GM19455 (cell line): Measurements from ENCODE around the gene HS3ST3A1.
"Not testable (repeated sequence)": the region's sequence is repeated elsewhere in the genome, so short reads cannot be mapped to it uniquely, and the experiment has no call there.

ENCODE experiments used
- ATAC-seq: cut with Tn5 transposase; IDR thresholded peaks from one replicate; pipeline ENCODE4 v1.9.1; 2021; ENCODE audit not compliant: unreplicated experiment

The HS3ST3A1 gene

GRCh38 chr17:13498184-13498583 lies 103.5 kb downstream of the HS3ST3A1 start:
- no peak for ATAC-seq

DNA sequence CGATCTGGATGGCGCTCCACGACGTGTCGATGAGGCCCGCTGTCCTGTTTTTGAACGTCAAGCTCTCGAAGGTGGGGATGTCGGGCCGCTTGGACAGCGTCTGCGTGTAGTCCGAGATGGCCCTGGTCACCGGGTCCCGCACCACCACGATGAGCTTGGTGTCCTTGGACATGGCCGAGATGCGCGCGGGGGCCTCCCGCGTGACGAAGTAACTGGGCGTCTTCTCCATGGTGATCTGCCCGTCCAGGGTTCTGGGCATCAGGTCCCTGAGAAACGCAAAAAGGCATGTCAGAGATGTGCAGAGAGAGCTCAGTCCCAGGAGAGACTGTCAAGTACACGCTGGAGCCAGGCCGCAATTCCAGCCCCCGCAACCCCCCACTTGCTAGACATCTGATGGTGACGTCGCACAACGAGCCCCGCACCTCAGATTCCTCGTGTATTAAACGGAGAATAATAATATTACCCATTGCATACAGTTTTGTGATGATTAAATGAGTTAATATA lies 105.1 kb downstream of the HS3ST3A1 start:
- not testable (repeated sequence) for ATAC-seq

DNA sequence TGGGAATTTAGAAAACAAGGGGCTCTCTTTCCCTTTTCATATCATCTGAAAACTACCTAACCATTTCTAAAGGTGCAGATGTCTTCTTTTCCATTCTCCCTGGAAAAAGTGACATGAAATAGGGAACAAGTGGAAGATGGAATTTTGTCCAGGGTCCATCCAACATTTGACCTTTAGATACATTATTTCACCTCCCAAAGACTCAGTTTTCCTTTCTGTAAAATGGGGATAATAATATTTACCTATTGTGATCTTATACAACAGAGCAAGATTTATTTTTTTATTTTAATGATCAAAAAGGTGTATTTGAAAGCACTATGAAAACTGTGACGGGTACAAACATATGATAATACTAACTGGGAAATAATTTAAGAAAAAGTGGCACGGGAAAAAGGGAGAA lies 106.3 kb downstream of the HS3ST3A1 start:
- ATAC-seq = no peak

- no peak for ATAC-seq
Measured at GRCh38 chr17:13492737-13493122, 109.0 kb downstream of the HS3ST3A1 start.

- ATAC-seq = no peak
Measured at GRCh38 chr17:13491916-13492736, 109.6 kb downstream of the HS3ST3A1 start.

DNA sequence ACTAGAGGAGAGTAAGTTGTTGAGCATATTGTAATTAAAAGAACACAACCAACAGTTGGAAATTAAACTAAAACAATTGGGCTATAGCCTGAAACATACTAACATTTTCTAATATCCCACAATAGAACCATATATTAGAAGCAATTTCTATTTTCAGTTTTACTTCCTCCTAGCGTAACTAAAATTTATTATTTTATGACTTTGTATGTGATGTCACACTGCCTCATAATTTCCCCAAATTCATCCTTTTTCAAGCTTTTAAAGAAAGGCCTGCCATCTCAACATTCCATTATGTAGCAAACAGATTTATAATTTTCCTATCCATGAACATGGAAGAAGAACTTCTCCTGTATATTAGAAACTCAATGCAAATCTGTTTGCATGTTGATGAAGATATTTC lies 110.2 kb downstream of the HS3ST3A1 start:
- no peak for ATAC-seq

DNA sequence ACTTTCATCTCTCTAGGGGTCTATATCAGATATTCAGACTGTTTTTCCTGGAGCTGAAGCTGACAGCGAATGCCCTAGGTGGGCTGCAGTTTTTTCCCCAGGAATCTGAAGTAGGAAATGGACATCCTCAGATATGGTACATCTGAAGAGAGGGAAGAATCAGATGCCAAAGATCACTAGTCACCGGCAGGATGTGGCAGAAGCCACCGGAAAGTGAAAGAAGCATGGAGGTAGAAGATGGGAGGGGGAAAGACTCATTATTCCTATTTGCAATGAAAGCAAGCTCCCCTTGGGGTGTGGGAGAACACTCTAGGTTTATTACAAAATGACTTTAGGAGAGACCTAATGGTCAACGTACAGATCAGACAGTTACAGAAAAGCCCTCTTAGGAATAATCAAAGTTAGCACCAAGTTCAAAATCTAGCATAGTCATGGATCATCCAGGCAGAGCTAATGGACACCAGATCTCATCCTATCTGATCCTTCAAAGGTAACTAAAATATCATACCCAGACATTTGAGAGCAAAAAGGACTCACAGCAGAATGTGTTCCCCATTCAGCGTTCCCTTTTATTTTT lies 110.7 kb downstream of the HS3ST3A1 start:
- ATAC-seq = no peak

DNA sequence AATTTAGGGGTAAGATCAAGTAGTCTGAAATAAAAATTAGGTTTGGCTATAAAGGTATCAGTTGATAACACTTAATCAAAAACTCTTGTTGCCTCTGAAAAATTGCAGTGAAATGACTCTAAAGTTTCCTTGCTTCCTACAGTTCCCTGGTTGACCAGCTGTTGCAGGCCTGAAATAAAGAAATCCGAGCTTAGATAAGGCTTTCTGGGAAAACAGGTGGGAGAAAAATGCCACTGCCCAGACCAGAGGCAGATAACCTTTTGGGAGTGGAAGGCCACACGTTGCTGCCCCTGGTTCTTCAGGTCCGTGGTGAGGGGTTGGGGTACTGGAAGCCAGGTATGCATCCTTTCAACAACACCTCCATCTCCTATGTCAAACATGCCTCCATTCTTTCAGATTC lies 111.3 kb downstream of the HS3ST3A1 start:
- no peak for ATAC-seq

- ATAC-seq = no peak
Measured at GRCh38 chr17:13485327-13485726, 116.4 kb downstream of the HS3ST3A1 start.

DNA sequence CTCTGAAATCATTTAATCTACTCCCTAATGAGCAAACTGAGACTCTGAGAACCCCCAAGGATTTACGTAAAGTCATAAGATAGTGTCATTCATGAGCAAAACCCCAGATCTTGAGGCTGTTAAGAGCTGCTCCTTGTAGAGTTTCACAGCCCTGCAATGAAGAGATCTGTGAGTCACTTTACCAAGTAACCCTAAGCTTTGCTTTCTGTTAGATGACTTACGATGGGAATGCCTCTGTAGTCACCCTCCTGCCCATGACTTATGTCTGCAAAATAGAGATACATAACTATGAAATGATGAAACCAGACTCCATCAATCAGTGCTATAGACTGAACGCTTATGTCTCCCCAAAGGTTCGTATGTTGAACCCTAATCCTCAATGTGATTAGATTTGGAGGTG lies 117.7 kb downstream of the HS3ST3A1 start:
- ATAC-seq = no peak

DNA sequence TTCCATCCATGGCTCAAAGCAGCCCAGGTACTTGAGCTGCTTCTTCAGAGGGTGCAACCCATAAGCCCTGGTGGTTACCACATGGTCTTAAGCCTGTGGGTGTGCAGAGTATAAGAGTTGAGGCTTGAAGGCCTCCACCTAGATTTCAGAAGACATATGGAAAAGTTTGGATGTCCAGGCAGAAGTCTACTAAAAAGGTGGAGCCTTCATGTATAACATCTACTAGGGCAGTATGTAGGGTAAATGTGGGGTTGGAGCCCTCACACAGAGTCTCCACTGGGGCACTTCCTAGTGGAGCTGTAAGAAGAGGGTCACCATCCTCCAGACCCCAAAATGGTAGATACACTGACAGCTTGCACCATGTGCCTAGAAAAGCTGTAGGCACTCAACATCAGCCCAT lies 120.9 kb downstream of the HS3ST3A1 start:
- ATAC-seq = no peak

GRCh38 chr17:13478326-13478830 lies 123.4 kb downstream of the HS3ST3A1 start:
- no peak for ATAC-seq

GRCh38 chr17:13477180-13477611 lies 124.5 kb downstream of the HS3ST3A1 start:
- ATAC-seq = no peak

DNA sequence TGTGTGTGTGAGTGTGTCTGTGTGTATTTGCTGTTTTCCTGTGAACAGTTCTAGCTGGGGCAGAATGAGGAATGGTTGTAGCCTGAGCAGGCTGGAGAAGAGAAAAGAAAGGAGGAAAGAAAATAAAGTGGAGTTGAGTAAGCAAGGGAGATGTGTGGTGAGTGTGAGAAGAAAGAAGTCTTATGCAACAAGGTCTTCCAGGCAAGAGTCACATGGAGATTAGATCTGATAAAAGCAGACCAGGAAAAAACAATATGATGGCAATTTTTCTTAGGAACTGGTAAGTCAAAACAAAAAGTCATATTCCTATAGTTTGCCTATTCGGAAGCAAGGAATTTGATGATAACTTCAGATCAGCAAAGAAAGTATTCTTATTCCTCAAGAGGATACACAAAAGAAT lies 125.0 kb downstream of the HS3ST3A1 start:
- no peak for ATAC-seq

GRCh38 chr17:13475574-13476223 lies 126.0 kb downstream of the HS3ST3A1 start:
- no peak for ATAC-seq

DNA sequence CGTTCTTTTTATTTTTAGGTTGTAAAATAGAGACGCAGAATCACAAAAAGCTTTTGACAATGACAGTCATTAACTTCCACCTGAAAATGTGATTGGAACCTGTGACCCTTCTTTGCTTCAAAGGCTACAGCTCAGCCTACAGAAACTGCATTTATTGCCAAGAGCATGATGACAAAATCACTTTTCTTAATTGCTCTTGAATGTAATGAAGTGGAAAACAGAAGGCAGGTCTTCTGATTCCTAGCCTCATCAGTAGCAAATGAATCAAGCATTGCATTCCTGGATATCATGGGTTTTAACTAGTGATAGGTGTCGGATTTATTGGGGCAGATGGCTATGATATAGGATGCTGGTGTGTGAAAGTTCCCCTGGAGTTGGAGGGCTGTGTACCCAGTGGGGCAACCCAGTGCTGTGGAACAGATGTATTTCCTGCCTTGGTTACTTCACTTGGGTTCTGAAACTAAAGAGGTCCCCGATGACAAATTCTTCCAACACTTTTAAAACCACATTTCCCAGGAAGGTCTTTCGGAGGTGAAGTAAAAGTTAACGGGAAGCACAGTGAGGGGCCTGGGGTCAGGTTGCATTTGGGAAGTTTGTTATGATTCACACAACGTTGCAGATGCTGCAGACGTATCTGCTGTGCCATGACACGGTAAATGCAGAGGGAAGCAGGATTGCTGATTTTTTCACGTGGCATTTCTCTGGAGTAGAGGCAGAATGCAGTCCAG lies 127.5 kb downstream of the HS3ST3A1 start:
- no peak for ATAC-seq

- ATAC-seq = no peak
Measured at GRCh38 chr17:13465678-13466077, 136.1 kb downstream of the HS3ST3A1 start.

DNA sequence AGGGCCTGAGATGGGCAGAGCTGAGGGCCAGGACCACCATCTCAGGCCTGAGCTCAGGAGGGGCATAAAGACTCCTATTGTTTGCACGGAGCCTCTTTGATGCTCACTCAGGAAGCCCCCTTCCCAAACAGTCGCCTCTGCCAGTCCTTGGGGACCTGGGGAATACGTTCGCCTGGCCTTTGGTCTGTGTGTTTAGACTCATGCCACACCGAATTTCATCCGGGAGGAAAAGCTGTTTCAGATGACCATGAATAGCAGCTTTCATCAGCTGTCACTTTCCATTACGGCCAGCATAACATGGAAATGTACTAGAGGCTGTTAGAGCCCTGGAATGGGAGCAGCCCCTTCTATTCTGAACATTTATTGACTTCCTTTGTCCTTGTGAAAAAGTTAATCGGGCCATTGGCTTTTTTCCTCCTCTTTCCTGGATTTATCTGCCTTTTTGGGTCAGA lies 139.0 kb downstream of the HS3ST3A1 start:
- no peak for ATAC-seq

- ATAC-seq = no peak
Measured at GRCh38 chr17:13462146-13462545, 139.6 kb downstream of the HS3ST3A1 start.

GRCh38 chr17:13460261-13461000 lies 141.3 kb downstream of the HS3ST3A1 start:
- no peak for ATAC-seq
